Ovary (tissue), 9 donors: ENCODE measurements around the gene ARFRP1. TPM values are rescaled to one million over a fixed set of nuclear protein-coding genes. Genes with fewer than 3 reads are reported as not detected.
"Not testable (repeated sequence)": the region's sequence is repeated elsewhere in the genome, so short reads cannot be mapped to it uniquely, and the experiment has no call there.

Experiments used
- DNase-seq, 5 donors: peaks; one replicate each; pipeline ENCODE4 v3.0.0-alpha.2; 2019 to 2020
- H3K27ac ChIP-seq, 2 donors: fragments of 200-600 bp; one replicate each; pipeline versions ENCODE4 v1.5.1 to v1.8.0; 2019 to 2022
- H3K27me3 ChIP-seq: fragments of 200-600 bp; one replicate; pipeline ENCODE4 v1.8.0; 2022
- H3K36me3 ChIP-seq: fragments of 200-600 bp; sonication (generic); one replicate; pipeline ENCODE4 v1.5.1; 2019
- H3K4me1 ChIP-seq: one replicate; pipeline ENCODE4 v1.8.1; 2013; ENCODE audit warnings: mild to moderate bottlenecking, moderate library complexity; ENCODE audit not compliant: insufficient read depth
- H3K4me3 ChIP-seq: fragments of 200-600 bp; sonication (generic); one replicate; pipeline ENCODE4 v1.5.1; 2017
- H3K9me3 ChIP-seq, 2 donors: fragments of 200-600 bp in 1 of 2; sonication (generic) in 1 of 2; one replicate each; pipeline versions ENCODE4 v1.5.1 to v1.8.1; 2013 to 2019; ENCODE audit warnings: mild to moderate bottlenecking in 1 of 2, moderate library complexity in 1 of 2
- CTCF ChIP-seq, 3 donors: fragments of 450-650 bp in 2 of 3; fragments of 200-600 bp in 1 of 3; IDR thresholded peaks; one replicate each; pipeline versions ENCODE4 v1.5.1 to v1.8.0; 2016 to 2022; ENCODE audit warnings: antibody characterized with exemption in 3 of 3, mild to moderate bottlenecking in 1 of 3
- EP300 ChIP-seq: sonication (generic); formaldehyde crosslinking; IDR thresholded peaks from one replicate; pipeline ENCODE4 v1.6.1; 2017; ENCODE audit warnings: antibody characterized with exemption
- POLR2A ChIP-seq: fragments of 450-650 bp; IDR thresholded peaks from one replicate; pipeline ENCODE4 v1.6.1; 2017; ENCODE audit warnings: antibody characterized with exemption, mild to moderate bottlenecking, moderate library complexity
- WGBS, 3 donors: extraction: QIAGEN DNeasy Blood & Tissue Kit in 1 of 3; methylation state at CpG; one replicate each; pipeline versions ENCODE4 v1.1.5 to v1.1.7; 2013 to 2017; 5-methylcytosine and 5-hydroxymethylcytosine counted together
- intact Hi-C, 4 donors: fragments of 100-400 bp; cut with DNase I; formaldehyde crosslinking; loops; one replicate each; pipeline versions ENCODE4 v1.11.0 to v1.15.1; 2022 to 2023
- polyA plus RNA-seq, 2 donors: library from polyadenylated mRNA; stranded (reverse); fragments of 200-250 nt in 1 of 2; fragments of 350-450 nt in 1 of 2; fragmentation: Illumina TruSeq in 1 of 2; extraction: RNeasy Lipid Tissue Mini Kit (QIAGEN cat#74804) in 1 of 2; gene quantifications; one replicate each; pipeline ENCODE4 v1.2.3, GENCODE V29; 2013 to 2014
- total RNA-seq, 7 donors: library from RNA; depleted of rRNA in 2 of 7; stranded (reverse); fragments of >200 nt in 2 of 7; fragmentation: NEBNext Ultra II Directional in 3 of 7; extraction: Animal tissue kit (Norgen Biotek cat#: 25700) in 3 of 7; gene quantifications; one replicate each; pipeline versions ENCODE4 v1.1.0 to v1.2.4, GENCODE V29; 2016 to 2023
- donor health status: DM: no; HTN: no; CAD: no; lungs with moderate emphysema.
- donor health status: DM: no; HTN: no; CAD: no.
- donor health status: Bipolar disorder and iron deficiency.
- donor health status: DM: yes; HTN: yes; CAD: no.
- donor health status: DM: no; HTN: no; CAD: no.
- donor health status: DM: yes; HTN: yes; CAD: no.

The ARFRP1 gene
- total and polyA plus RNA-seq, 9 donors = 15.3 to 59.5 (median 47.2) TPM

GRCh38 chr20:63675681-63676368 lies 32.0 kb downstream of the ARFRP1 start:
- WGBS, 3 donors = 91 to 94% (median 94%) methylated on average over 20 of the region's 20 CpGs
- no peaks in the 10 kb centered on the region for H3K27me3 ChIP-seq
- DNase-seq = no peak
- H3K36me3 ChIP-seq = no peaks in the 10 kb centered on the region
- no peak for TF ChIP-seq CTCF (IDR thresholded peaks at IDR 0.05)
- no peak for TF ChIP-seq EP300
- TF ChIP-seq POLR2A = no peak
- no peak overlapping the region for H3K4me3 ChIP-seq
- intact Hi-C loops = no loop called here
- H3K4me1 ChIP-seq = no peaks in the 10 kb centered on the region
- H3K27ac ChIP-seq = no peak overlapping the region
- no peaks in the 10 kb centered on the region for H3K9me3 ChIP-seq

GRCh38 chr20:63673951-63674350 lies 33.8 kb downstream of the ARFRP1 start:
- Histone ChIP-seq H3K27me3 (no peaks in the 10 kb centered on the region), H3K4me3 (no peak overlapping the region), H3K4me1 (no peaks in the 10 kb centered on the region), H3K9me3 (no peaks in the 10 kb centered on the region), H3K36me3 (no peaks in the 10 kb centered on the region), H3K27ac (no peak overlapping the region)
- no peak for TF ChIP-seq EP300
- no peak for TF ChIP-seq CTCF (IDR thresholded peaks at IDR 0.05)
- TF ChIP-seq POLR2A = no peak
- DNase-seq = no peak
- intact Hi-C loops = no loop called here
- WGBS, 3 donors = 91 to 95% (median 95%) methylated on average over 13 to 14 of the region's 14 CpGs

- WGBS, 3 donors = 89 to 97% (median 92%) methylated on average over 10 of the region's 10 CpGs
- Histone ChIP-seq H3K9me3 (no peaks in the 10 kb centered on the region), H3K4me3 (no peak overlapping the region), H3K27ac (no peak overlapping the region), H3K36me3 (no peaks in the 10 kb centered on the region), H3K4me1 (no peaks in the 10 kb centered on the region), H3K27me3 (no peaks in the 10 kb centered on the region)
- DNase-seq = no peak
- intact Hi-C loops = no loop called here
- TF ChIP-seq POLR2A = no peak
- TF ChIP-seq CTCF (IDR thresholded peaks at IDR 0.05) = no peak
- no peak for TF ChIP-seq EP300
Observed at GRCh38 chr20:63672666-63673065, 35.1 kb downstream of the ARFRP1 start.

DNA sequence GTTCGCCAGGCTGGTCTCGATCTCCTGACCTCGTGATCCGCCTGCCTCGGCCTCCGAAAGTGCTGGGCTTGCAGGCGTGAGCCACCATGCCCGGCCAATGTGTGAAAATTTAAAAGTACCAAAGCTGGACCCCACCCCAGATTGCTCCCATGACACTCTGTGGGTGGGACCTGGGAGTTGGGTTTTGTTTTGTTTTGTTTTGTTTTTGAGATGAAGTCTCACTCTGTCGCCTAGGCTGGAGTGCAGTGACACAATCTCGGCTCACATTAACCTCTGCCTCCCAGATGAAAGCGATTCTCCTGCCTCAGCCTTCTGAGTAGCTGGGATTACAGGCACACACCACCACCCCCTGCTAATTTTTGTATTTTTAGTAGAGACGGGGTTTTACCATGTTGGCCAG lies 36.1 kb downstream of the ARFRP1 start:
- H3K27ac ChIP-seq, H3K27me3 ChIP-seq, H3K4me3 ChIP-seq, H3K9me3 ChIP-seq, DNase-seq, intact Hi-C loops, H3K4me1 ChIP-seq, H3K36me3 ChIP-seq: not testable (repeated sequence)
- WGBS, 3 donors = 91 to 96% (median 92%) methylated on average over 12 of the region's 12 CpGs

DNA sequence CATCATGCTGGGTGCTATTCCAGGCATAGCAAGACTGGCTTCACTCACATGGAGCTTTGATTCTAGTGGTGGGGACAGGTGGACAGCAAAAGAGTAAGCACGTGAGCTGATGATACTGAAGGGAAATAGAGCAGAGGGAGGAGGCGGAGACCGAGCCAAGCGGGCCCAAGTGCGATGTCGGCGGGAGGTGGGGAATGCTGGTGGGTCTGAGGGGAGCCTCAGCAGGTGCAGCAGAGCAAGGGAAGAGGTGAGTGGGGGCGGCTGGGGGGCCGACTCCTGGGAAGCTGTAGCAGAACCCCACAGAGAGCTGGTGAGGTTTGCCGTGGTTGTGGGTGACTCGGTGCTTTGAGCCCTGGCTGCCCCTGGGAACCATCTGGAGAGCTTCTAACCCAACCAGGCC lies 39.4 kb downstream of the ARFRP1 start:
- Histone ChIP-seq H3K27me3 (no peaks in the 10 kb centered on the region), H3K4me3 (no peak overlapping the region), H3K36me3 (no peaks in the 10 kb centered on the region), H3K4me1 (no peaks in the 10 kb centered on the region), H3K27ac (no peak overlapping the region), H3K9me3 (no peaks in the 10 kb centered on the region)
- no peak for DNase-seq
- 93 to 96% (median 94%) methylated on average over 11 of the region's 11 CpGs for WGBS, 3 donors
- intact Hi-C loops = no loop called here
- TF ChIP-seq POLR2A (no peak), CTCF (IDR thresholded peaks at IDR 0.05) (no peak), EP300 (no peak)
